GM18508 (cell line): ENCODE results near the gene PLD3.
"Not testable (repeated sequence)": the region's sequence is repeated elsewhere in the genome, so short reads cannot be mapped to it uniquely, and the experiment has no call there.

Experiments used
- ATAC-seq: cut with Tn5 transposase; IDR thresholded peaks from one replicate; pipeline ENCODE4 v1.9.1; 2021; ENCODE audit warnings: moderate number of reproducible peaks; ENCODE audit not compliant: insufficient read depth, unreplicated experiment

PLD3 gene

GRCh38 chr19:40326201-40326600 lies 22.3 kb upstream of the PLD3 start:
- ATAC-seq: no peak

DNA sequence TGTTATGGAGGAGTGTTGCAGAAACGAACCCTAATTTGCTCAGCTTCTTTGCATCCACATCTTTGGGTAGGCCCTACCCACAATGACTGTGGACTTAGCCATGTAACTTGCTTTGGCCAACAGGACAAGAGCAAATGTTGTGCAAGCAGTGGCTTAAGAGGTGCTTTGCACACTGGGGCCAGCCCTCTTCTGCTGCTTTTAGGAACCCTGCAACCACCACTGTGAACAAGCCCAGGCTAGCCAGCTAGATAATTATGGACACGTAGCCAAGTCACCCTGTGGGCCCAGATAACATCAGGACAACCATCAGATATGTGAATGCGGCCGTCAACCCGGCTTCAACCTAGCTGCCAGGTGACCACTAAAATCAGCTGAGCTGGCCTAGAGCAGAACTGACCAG lies 17.4 kb upstream of the PLD3 start:
- ATAC-seq: no peak

- ATAC-seq: no peak
Observed at GRCh38 chr19:40332669-40333068, 15.8 kb upstream of the PLD3 start.

DNA sequence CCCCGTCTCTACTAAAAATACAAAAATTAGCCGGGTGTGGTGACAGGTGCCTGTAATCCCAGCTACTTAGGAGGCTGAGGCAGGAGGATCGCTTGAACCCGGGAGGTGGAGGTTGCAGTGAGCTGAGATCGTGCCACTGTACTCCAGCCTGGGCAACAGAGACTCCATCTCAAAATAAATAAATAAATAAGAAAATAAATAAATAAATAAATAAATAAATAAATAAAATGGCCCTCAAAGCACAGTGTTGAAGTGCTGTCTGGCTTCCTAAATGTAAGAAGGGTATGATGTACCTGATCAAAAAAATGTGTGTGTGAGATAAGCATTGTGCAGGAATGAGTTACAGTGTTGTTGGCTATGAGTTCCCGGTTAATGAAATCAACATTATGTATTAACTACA lies 15.4 kb upstream of the PLD3 start:
- not testable (repeated sequence) for ATAC-seq

DNA sequence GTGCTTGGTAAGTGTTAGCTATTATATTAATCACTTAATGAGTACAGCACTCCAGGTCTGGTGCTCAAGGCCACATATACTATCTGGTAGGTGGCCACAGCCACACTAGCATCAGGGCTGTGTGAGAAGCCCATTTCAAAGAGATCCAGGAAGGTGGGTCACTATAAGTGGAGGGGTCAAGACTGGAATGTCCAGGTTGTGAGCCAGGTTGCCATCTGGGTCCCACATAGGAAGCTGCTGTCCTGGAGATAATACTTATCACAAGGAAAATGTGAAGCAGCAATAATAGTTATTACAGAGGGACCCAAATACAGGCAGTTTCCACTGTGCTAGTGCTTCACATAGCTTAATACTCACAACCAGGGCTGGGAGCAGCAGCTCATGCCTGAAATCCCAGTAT lies 13.4 kb upstream of the PLD3 start:
- no peak for ATAC-seq

- ATAC-seq: no peak
Observed at GRCh38 chr19:40335855-40336600, 12.5 kb upstream of the PLD3 start.

DNA sequence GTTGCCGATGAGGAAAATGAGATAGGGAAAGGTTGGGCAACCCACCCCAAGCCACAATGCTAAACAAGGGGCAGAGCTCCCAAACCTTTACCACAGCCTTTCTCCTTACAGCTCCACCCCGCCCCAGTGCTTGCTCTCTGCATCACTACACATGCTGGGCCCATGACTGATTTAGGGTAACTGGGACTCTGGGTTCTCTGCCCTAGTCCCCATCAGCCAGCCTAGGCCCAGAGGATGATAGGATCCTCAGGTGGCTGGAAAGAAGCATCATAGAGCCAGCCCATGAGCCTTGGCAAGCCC lies 11.9 kb upstream of the PLD3 start:
- ATAC-seq: no peak

DNA sequence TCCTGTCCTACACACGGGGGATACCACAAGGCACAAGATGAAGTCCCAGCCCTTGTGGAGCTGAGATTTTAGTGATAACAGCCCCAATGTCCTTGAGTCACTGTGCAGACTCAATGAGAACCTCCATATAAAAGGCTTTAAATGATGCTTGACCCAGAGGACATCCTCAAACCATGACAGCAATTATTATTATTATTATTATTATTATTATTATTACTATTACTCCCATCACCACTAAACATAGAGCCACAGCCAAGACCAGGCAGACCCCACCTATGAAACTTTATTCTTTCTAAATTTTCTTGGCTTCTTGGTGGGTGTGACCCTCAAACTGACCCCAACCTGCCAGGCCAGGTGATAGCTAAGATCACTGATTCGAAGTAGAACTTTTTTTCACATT lies 11.4 kb upstream of the PLD3 start:
- no peak for ATAC-seq

DNA sequence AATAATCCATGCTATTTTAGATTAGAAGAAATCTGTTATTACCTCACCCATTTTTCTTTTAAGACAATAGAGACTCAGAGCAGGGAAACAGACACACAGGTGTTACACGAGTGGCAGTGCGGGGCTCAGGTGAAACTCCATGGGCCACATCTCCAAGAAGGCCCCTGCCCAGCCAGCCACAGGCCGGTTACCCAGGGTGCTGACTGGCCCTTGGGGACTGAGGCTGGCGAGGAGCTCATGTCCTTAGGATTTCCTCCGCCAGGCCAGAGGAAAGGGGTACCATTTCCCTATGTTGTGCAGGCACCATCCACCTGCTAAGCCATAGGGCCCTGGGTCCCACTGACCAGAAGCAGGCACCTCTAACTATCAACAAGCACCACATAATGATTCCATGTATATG lies 10.9 kb upstream of the PLD3 start:
- ATAC-seq: no peak

GRCh38 chr19:40339018-40339728 lies 9.3 kb upstream of the PLD3 start:
- no peak for ATAC-seq

- no peak for ATAC-seq
Observed at GRCh38 chr19:40341601-40342482, 6.7 kb upstream of the PLD3 start.

GRCh38 chr19:40342644-40343311 lies 5.7 kb upstream of the PLD3 start:
- ATAC-seq: no peak

GRCh38 chr19:40344422-40344821 lies 4.1 kb upstream of the PLD3 start:
- ATAC-seq: no peak

DNA sequence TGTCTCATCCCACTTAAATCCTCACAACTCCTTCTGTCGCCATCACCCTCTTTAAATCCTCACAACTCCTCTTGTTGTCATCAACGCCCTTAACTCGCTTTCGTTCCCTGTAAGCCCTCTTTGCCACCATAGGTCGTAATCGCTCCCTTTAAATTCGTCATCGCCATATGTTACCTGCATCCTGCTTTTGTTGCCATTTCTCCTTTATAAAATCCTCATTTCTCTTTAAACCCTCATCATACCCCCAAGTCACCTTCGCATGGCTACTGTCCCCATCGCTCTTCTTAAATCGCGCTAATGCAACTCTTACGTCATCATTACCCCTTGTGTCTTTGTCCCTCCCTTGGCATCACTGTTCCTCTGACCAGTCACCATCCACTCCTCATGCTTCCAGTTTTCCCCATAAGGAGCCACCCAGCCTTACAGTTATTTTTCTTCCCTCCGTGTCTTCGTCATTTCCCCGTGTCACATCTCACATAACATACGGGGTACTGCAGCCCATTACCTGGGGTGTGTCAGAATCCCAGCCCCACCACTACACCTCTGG lies 539 bp downstream of the PLD3 start:
- no peak for ATAC-seq

DNA sequence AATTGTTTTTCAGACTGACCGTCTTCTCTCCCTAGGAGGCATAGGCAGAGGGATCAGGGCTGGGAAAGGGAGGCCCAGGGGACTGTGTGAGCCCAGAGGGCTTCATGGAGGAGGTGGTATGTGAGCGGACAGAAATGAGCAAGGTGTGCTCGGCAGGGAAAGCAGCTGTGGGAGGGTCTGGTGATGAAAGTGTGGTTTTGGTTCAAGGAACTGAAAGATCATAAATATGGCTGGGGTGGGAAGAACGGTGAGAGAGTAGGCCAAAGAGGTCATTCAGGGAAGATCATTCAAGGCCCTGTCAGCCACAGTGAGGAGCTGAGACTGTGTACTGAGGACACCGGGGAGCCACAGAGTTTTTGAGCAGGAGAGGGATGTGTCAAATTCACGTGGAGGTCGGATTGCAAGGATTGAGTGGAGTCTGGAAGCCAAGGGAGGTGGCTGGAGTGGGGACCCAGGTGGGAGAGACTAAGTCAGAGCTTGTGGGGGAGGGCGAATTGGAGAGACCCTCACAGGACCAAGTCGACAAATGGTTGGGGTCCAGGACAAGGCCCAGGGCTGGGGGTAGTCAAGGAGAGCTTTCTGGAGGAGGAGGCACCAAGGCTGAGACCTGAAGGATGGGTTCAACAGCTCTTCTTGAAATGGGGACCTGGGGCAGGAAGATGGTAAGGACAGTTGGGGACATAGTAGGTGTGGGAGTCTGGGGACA lies 7.6 kb downstream of the PLD3 start:
- ATAC-seq: no peak

DNA sequence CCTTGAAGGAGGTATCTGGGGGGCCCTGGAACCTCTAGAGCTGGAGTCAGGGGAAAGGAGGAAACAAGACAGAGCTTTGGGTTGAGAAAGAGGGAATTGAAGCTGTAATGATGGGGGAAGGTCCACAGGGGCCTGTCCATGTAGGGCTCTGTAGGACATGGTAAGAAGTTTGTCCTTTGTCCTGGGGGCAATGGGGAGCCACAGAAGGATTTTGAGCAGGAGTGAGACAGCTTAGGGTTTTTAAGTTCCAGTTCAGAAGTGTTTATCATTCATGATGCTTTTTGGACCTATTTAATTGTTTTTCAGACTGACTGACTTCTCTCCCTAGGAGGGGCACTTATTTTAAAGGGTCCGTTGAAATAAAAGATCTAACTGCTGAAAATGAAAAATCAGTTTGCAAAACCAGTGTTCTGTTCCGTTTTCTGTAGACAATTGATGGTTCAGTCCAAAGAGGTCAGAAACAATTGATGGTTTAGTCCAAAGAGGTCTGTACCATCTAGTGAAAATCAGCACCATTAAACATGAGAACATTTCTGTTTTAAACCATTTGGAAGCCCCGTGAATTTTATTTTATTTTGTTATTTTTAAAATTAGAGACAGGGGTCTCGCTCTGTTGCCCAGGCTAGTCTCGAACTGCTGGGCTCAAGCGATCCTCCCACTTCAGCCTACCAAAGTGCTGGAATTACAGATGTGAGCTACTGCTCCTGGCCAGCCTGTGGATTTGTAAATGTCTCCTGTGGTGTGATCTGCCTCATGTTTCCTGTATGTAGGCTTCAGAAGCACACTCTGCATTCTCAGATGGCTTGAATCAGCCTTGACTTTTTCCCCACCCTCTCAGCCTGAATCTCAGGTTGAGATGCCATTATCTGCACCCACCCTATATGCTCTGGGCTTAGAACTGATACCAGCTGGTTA lies 8.4 kb downstream of the PLD3 start:
- ATAC-seq: no peak

DNA sequence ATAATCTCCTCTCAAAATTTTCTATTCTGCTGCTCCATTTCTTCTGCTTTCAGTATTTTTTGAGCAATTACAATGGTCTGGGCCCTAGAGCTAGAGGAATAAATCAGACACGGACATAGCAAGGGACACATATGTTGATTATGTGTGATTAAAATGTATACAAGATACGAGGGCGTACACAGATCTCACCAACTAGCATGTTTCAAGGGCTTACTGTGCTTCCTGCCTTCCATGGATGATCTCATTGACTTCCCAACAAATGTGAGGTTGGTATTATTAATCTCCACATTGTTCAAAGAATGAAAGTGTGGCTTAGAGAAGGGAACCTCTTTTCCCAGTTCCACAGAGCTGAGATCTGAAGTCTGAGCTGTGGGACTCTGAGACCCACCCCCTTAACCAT lies 9.1 kb downstream of the PLD3 start:
- ATAC-seq: no peak

- no peak for ATAC-seq
Observed at GRCh38 chr19:40358773-40359172, 10.3 kb downstream of the PLD3 start.
